H1 (cell line): Measurements from ENCODE around the gene P3H1. TPM values are rescaled to one million over a fixed set of nuclear protein-coding genes. Genes with fewer than 3 reads are reported as not detected.

Source experiments
- CBX8 ChIP-seq: fragments of 300-800, 300-1000 bp; sonication (generic); IDR thresholded peaks from 2 replicates; pipeline ENCODE4 v1.7.1; 2016; ENCODE audit warnings: low read depth, low read length, borderline replicate concordance
- JUND ChIP-seq: IDR thresholded peaks from 2 replicates; pipeline ENCODE4 v1.6.1; 2011; ENCODE audit warnings: mild to moderate bottlenecking, improper control_type of control experiment, low read length
- POLR2AphosphoS5 ChIP-seq: IDR thresholded peaks from 2 replicates; pipeline ENCODE4 v1.6.1; 2011; ENCODE audit warnings: low read depth, low read length
- SIRT6 ChIP-seq: IDR thresholded peaks from one replicate; pipeline ENCODE4 v1.7.1; 2012; ENCODE audit warnings: low read length, inconsistent platforms
- TEAD4 ChIP-seq: IDR thresholded peaks from 2 replicates; pipeline ENCODE4 v1.6.1; 2012; ENCODE audit warnings: low read depth, low read length, inconsistent platforms, mixed read lengths
- YY1 ChIP-seq: IDR thresholded peaks from 2 replicates; pipeline ENCODE4 v1.6.1; 2011; ENCODE audit warnings: low read depth, mild to moderate bottlenecking, low read length
- polyA plus RNA-seq, 7 experiments: library from polyadenylated mRNA; depleted of rRNA in 3 of 7; stranded (reverse) in 5 of 7; unstranded in 2 of 7; fragments of >200 nt in 5 of 7; fragments of 200-250 nt in 2 of 7; gene quantifications; 1 replicate in 5 of 7; 2 replicates in 1 of 7; 4 replicates in 1 of 7; pipeline versions ENCODE4 v1.2.1 to v1.2.3, GENCODE V29; 2011 to 2013; ENCODE audit warnings: missing spikeins in 2 of 7, mixed read lengths in 2 of 7
- total RNA-seq: library from RNA; stranded (reverse); fragmentation: NEBNext Ultra II Directional; extraction: Animal tissue kit (Norgen Biotek cat#: 25700); gene quantifications from 2 replicates; pipeline ENCODE4 v1.2.1, GENCODE V29; 2021

The P3H1 gene
- total and polyA plus RNA-seq, 2 of the 8 experiments (the other 6 are each of a cell fraction or from before 2014, with no cell fraction given), result 58.4 to 87.5 TPM

- no peak for TF ChIP-seq POLR2AphosphoS5
- TF ChIP-seq YY1, result no peak
- TF ChIP-seq JUND, result no peak
- no peak for TF ChIP-seq CBX8
- no peak for TF ChIP-seq SIRT6
- no peak for TF ChIP-seq TEAD4
- TF ChIP-seq, all 59 proteins: peak for 0
These were observed 8.2 kb upstream of the P3H1 start (continued) for GRCh38 chr1:42774928-42775526.
